Trophoblast cell (in vitro differentiated cells and primary cell): Measurements from ENCODE around the gene CCL18.
"Not testable (repeated sequence)": the region's sequence is repeated elsewhere in the genome, so short reads cannot be mapped to it uniquely, and the experiment has no call there.

ENCODE experiments used
- DNase-seq, 2 donors: peaks; one replicate each; pipeline ENCODE4 v3.0.0-alpha.2; 2016
- H2AFZ ChIP-seq: 2 replicates; pipeline ENCODE4 v1.6.1; 2013; ENCODE audit warnings: low read length, moderate library complexity, mild to moderate bottlenecking; ENCODE audit not compliant: insufficient read depth, poor library complexity
- H2AK5ac ChIP-seq: 2 replicates; pipeline ENCODE4 v1.6.1; 2013; ENCODE audit warnings: mild to moderate bottlenecking, low read length
- H2BK120ac ChIP-seq: 2 replicates; pipeline ENCODE4 v1.6.1; 2013; ENCODE audit warnings: low read length, mild to moderate bottlenecking, moderate library complexity; ENCODE audit not compliant: insufficient read depth, poor library complexity
- H2BK12ac ChIP-seq: 2 replicates; pipeline ENCODE4 v1.6.1; 2013; ENCODE audit warnings: mild to moderate bottlenecking, low read length, moderate library complexity
- H2BK5ac ChIP-seq: 2 replicates; pipeline ENCODE4 v1.6.1; 2013; ENCODE audit warnings: low read length, low read depth, moderate library complexity, mild to moderate bottlenecking; ENCODE audit not compliant: poor library complexity
- H3K14ac ChIP-seq: 2 replicates; pipeline ENCODE4 v1.6.1; 2013; ENCODE audit warnings: mild to moderate bottlenecking, low read length
- H3K18ac ChIP-seq: 2 replicates; pipeline ENCODE4 v1.6.1; 2013; ENCODE audit warnings: mild to moderate bottlenecking, low read length
- H3K23ac ChIP-seq: 2 replicates; pipeline ENCODE4 v1.6.1; 2013; ENCODE audit warnings: low read length
- H3K27ac ChIP-seq: 2 replicates; pipeline ENCODE4 v1.5.1; 2013; ENCODE audit warnings: low read depth, mild to moderate bottlenecking, inconsistent platforms, low read length, moderate library complexity
- H3K27me3 ChIP-seq: 2 replicates; pipeline ENCODE4 v1.6.1; 2013; ENCODE audit warnings: inconsistent platforms, mild to moderate bottlenecking, low read length, moderate library complexity; ENCODE audit not compliant: insufficient read depth
- H3K36me3 ChIP-seq, 2 experiments: 1 replicate in 1 of 2; 2 replicates in 1 of 2; pipeline ENCODE4 v1.6.1; 2013; ENCODE audit warnings: low read length in 2 of 2, mild to moderate bottlenecking in 2 of 2, moderate library complexity in 1 of 2; ENCODE audit not compliant: insufficient read depth in 2 of 2, control insufficient read depth in 1 of 2
- H3K4ac ChIP-seq: 2 replicates; pipeline ENCODE4 v1.6.1; 2013; ENCODE audit warnings: low read depth, mild to moderate bottlenecking, low read length, moderate library complexity
- H3K4me1 ChIP-seq, 2 experiments: 1 replicate in 1 of 2; 2 replicates in 1 of 2; pipeline ENCODE4 v1.6.1; 2013; ENCODE audit warnings: low read length in 2 of 2, mild to moderate bottlenecking in 2 of 2, moderate library complexity in 1 of 2; ENCODE audit not compliant: insufficient read depth in 2 of 2, control insufficient read depth in 1 of 2
- H3K4me2 ChIP-seq: 2 replicates; pipeline ENCODE4 v1.6.1; 2013; ENCODE audit warnings: inconsistent platforms, mild to moderate bottlenecking, low read length, moderate library complexity
- H3K4me3 ChIP-seq: 2 replicates; pipeline ENCODE4 v1.5.1; 2013; ENCODE audit warnings: mild to moderate bottlenecking, low read depth, low read length, inconsistent platforms
- H3K79me1 ChIP-seq: one replicate; pipeline ENCODE4 v1.6.1; 2013; ENCODE audit warnings: low read length
- H3K79me2 ChIP-seq: 2 replicates; pipeline ENCODE4 v1.6.1; 2013; ENCODE audit warnings: low read length, mild to moderate bottlenecking; ENCODE audit not compliant: control insufficient read depth, insufficient read depth, poor library complexity
- H3K9ac ChIP-seq: 2 replicates; pipeline ENCODE4 v1.6.1; 2013; ENCODE audit warnings: mild to moderate bottlenecking, low read length
- H3K9me3 ChIP-seq: 2 replicates; pipeline ENCODE4 v1.6.1; 2013; ENCODE audit warnings: low read depth, mild to moderate bottlenecking, control low read depth, inconsistent platforms, low read length; ENCODE audit not compliant: insufficient read depth
- H4K12ac ChIP-seq: 2 replicates; pipeline ENCODE4 v1.6.1; 2013; ENCODE audit warnings: low read depth, mild to moderate bottlenecking, low read length, moderate library complexity
- H4K8ac ChIP-seq: 2 replicates; pipeline ENCODE4 v1.6.1; 2013; ENCODE audit warnings: low read depth, mild to moderate bottlenecking, low read length, moderate library complexity
- H4K91ac ChIP-seq: one replicate; pipeline ENCODE4 v1.6.1; 2013; ENCODE audit warnings: low read depth, mild to moderate bottlenecking, low read length, moderate library complexity
- WGBS: extraction: QIAGEN DNeasy Blood & Tissue Kit; methylation state at CpG from one replicate; pipeline ENCODE4 v1.1.7; 2013; ENCODE audit warnings: missing lambda C conversion rate; ENCODE audit not compliant: insufficient read length, insufficient coverage; ENCODE audit errors: extremely low coverage; 5-methylcytosine and 5-hydroxymethylcytosine counted together

CCL18 gene

DNA sequence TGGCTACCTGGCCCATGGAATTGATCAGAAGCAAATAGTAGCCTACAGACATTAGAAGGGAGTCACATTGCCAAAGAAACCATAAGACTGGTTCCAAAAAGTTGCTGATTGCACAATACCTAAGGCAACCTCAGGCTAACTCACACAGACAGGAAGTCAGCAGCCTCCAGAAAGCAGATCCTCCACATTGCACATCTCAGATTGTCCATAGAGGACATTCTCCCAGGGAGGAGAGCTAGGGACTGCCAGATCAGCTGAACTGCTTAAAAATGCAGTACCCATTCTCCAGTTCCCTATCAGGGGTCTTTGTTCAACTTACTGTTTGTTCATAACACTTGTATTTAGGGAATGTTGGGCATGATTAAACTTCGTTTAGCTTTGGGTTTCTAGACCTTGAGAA is 21.7 kb downstream of the CCL18 start:
- Histone ChIP-seq H3K4me3 (no peak overlapping the region), H2BK120ac (no peak overlapping the region), H3K14ac (no peak overlapping the region), H4K91ac (no peak overlapping the region), H4K12ac (no peak overlapping the region), H2AFZ (no peak overlapping the region), H3K9me3 (no peaks in the 10 kb centered on the region), H3K27ac (no peak overlapping the region), H3K4ac (no peak overlapping the region), H2BK5ac (no peak overlapping the region), H2BK12ac (no peak overlapping the region), H3K18ac (no peak overlapping the region), H3K9ac (no peak overlapping the region), H3K36me3 (no peaks in the 10 kb centered on the region), H4K8ac (no peak overlapping the region), H3K79me1 (no peaks in the 10 kb centered on the region), H3K27me3 (no peaks in the 10 kb centered on the region), H3K4me2 (no peak overlapping the region), H3K23ac (no peak overlapping the region), H3K4me1 (no peaks in the 10 kb centered on the region), H3K79me2 (no peaks in the 10 kb centered on the region), H2AK5ac (no peak overlapping the region)
- WGBS, result no CpG with 5 or more reads among the region's 1 CpG
- DNase-seq, result peak in 1 of 2 donors; percentile 38

DNA sequence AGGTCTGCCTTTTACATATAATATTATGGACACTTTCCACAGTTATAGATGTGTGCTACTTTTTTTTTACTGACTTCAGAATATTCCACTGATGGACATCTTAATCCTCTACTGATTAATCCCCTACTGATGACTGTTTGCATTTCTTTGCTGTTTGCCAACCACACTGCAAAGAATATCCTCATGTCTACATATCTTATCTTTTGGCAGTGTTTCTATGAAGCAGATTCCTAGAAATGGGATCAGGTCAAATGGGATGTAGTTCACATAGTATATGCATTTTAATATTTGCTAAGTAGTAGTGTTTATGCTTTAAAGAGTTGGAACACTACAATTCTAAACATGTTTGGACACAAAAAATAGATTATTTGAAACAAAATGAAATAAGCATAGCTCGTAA is 22.7 kb downstream of the CCL18 start:
- H3K27ac ChIP-seq, result no peak overlapping the region
- H3K23ac ChIP-seq, result no peak overlapping the region
- no peaks in the 10 kb centered on the region for H3K27me3 ChIP-seq
- no peak overlapping the region for H3K4me3 ChIP-seq
- no peak overlapping the region for H3K9ac ChIP-seq
- H4K91ac ChIP-seq, result no peak overlapping the region
- H3K4me1 ChIP-seq, result no peaks in the 10 kb centered on the region
- no peak overlapping the region for H4K12ac ChIP-seq
- H3K79me2 ChIP-seq, result no peaks in the 10 kb centered on the region
- no peak overlapping the region for H2AFZ ChIP-seq
- no CpG with 5 or more reads among the region's 1 CpG for WGBS
- no peak overlapping the region for H4K8ac ChIP-seq
- H3K4me2 ChIP-seq, result no peak overlapping the region
- H3K9me3 ChIP-seq, result no peaks in the 10 kb centered on the region
- DNase-seq, result no peak
- H2BK120ac ChIP-seq, result no peak overlapping the region
- no peak overlapping the region for H2BK12ac ChIP-seq
- H3K18ac ChIP-seq, result no peak overlapping the region
- no peaks in the 10 kb centered on the region for H3K36me3 ChIP-seq
- no peak overlapping the region for H2BK5ac ChIP-seq
- no peak overlapping the region for H3K4ac ChIP-seq
- no peak overlapping the region for H3K14ac ChIP-seq
- H3K79me1 ChIP-seq, result no peaks in the 10 kb centered on the region
- no peak overlapping the region for H2AK5ac ChIP-seq

DNA sequence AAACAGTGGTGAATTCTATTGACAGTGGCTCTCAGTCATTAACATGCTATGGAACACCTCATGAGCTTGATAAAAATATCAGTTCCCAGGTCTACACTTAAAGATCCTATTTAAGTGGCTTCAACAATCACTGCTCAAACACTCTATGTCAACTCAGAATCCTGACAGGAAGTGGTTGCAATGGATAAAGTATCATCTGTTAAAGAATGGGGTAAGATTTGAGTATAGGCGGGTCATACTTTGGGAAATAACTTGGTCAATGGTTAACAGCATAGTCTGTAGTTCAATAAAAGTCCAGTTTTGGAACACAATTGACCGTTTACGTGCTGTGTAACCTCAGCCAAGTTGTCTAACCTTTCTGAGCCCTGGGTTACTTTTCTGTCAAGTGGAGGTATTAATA is 23.4 kb downstream of the CCL18 start:
- not testable (repeated sequence) for H2AFZ ChIP-seq, H4K12ac ChIP-seq, H4K91ac ChIP-seq, H3K9ac ChIP-seq, H2BK5ac ChIP-seq, DNase-seq, H2BK12ac ChIP-seq, H3K4me1 ChIP-seq, H2BK120ac ChIP-seq, H3K27me3 ChIP-seq, H3K4me3 ChIP-seq, H3K14ac ChIP-seq, H3K27ac ChIP-seq, H3K9me3 ChIP-seq, H4K8ac ChIP-seq, H3K4me2 ChIP-seq, H2AK5ac ChIP-seq, H3K4ac ChIP-seq, H3K23ac ChIP-seq, H3K36me3 ChIP-seq, H3K79me2 ChIP-seq, H3K79me1 ChIP-seq, H3K18ac ChIP-seq
- no CpG with 5 or more reads among the region's 3 CpGs for WGBS

DNA sequence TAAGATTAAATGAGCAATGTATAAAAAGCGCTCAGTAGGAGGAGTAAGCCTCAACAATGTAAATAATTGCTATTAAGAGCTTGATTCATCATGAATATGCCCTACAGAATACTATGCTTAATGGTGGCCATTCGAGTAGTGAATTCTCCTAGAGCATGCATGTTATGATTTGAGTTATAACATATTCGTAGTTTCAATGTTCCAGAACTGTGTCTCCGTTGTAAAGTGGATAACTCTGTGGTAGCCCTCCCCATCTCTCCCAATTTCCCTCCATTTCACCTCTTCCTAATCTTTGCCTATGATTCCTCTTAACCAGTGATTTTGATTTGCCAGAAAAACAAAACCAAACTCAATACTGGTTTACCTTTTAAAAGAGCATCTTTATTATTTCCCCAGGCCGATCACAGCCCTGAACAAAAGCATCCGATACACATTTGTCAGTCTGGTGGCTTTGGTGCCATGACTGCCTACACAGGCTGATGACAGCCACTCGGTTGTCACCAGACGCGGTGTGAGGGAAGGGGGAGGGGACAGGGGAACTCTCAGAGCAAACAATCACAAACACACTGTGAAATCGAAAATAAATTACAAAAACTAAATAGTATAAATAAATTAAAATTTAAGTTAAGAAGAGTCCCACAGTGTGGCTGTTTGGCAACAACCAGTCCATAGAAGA is 24.0 kb downstream of the CCL18 start:
- not testable (repeated sequence) for H2AK5ac ChIP-seq, H3K79me2 ChIP-seq, H4K91ac ChIP-seq

More for the DNA sequence above, 24.0 kb downstream of the CCL18 start:
- H2BK120ac ChIP-seq, H4K8ac ChIP-seq, H3K27me3 ChIP-seq, H2BK12ac ChIP-seq, H3K27ac ChIP-seq, H3K36me3 ChIP-seq, H2BK5ac ChIP-seq, DNase-seq, H3K79me1 ChIP-seq, H3K14ac ChIP-seq, H3K18ac ChIP-seq, H4K12ac ChIP-seq, H3K9me3 ChIP-seq, H3K4me3 ChIP-seq, H3K23ac ChIP-seq, H2AFZ ChIP-seq, H3K4me2 ChIP-seq, H3K4ac ChIP-seq, H3K9ac ChIP-seq, H3K4me1 ChIP-seq: not testable (repeated sequence)
- no CpG with 5 or more reads among the region's 10 CpGs for whole genome bisulfite sequencing
